Liver (tissue), 9 donors: ENCODE measurements around the gene TMUB1. TPM values are rescaled to one million over a fixed set of nuclear protein-coding genes. Genes with fewer than 3 reads are reported as not detected.

ENCODE experiments used
- DNase-seq: peaks from one replicate; pipeline ENCODE4 v3.0.0-alpha.2; 2017; ENCODE audit warnings: low spot score
- H3K27ac ChIP-seq, 2 donors: one replicate each; pipeline ENCODE4 v1.7.0; 2013; ENCODE audit warnings: inconsistent platforms in 2 of 2, low read length in 2 of 2, control low read depth in 1 of 2, low read depth in 1 of 2, mild to moderate bottlenecking in 1 of 2
- H3K27me3 ChIP-seq, 4 donors: one replicate each; pipeline versions ENCODE4 v1.6.1 to v1.7.0; 2013; ENCODE audit warnings: low read length in 3 of 4, inconsistent platforms in 1 of 4, mild to moderate bottlenecking in 1 of 4, moderate library complexity in 1 of 4; ENCODE audit not compliant: control insufficient read depth in 4 of 4, insufficient read depth in 4 of 4
- H3K36me3 ChIP-seq, 4 donors: one replicate each; pipeline versions ENCODE4 v1.6.1 to v1.7.0; 2013; ENCODE audit warnings: low read length in 3 of 4, mild to moderate bottlenecking in 3 of 4, low read depth in 1 of 4, moderate library complexity in 1 of 4; ENCODE audit not compliant: control insufficient read depth in 4 of 4, insufficient read depth in 3 of 4
- H3K4me1 ChIP-seq, 4 donors: one replicate each; pipeline versions ENCODE4 v1.6.1 to v1.7.0; 2013; ENCODE audit warnings: low read length in 3 of 4, mild to moderate bottlenecking in 3 of 4, moderate library complexity in 1 of 4; ENCODE audit not compliant: control insufficient read depth in 4 of 4, insufficient read depth in 4 of 4
- H3K4me3 ChIP-seq, 3 donors: one replicate each; pipeline versions ENCODE4 v1.6.1 to v1.7.0; 2013; ENCODE audit warnings: low read length in 3 of 3, control low read depth in 1 of 3, low read depth in 1 of 3, mild to moderate bottlenecking in 1 of 3
- H3K9ac ChIP-seq, 2 donors: one replicate each; pipeline ENCODE4 v1.7.0; 2013; ENCODE audit warnings: low read length in 2 of 2, mild to moderate bottlenecking in 2 of 2, moderate library complexity in 2 of 2, control low read depth in 1 of 2, low read depth in 1 of 2
- H3K9me3 ChIP-seq, 4 donors: one replicate each; pipeline versions ENCODE4 v1.6.1 to v1.7.0; 2013; ENCODE audit warnings: low read length in 3 of 4; ENCODE audit not compliant: control insufficient read depth in 4 of 4
- EGR1 ChIP-seq, 2 donors: IDR thresholded peaks; 2 replicates each; pipeline ENCODE4 v1.6.1; 2016 to 2018; ENCODE audit warnings: antibody characterized with exemption in 2 of 2, low read depth in 2 of 2
- FOXA1 ChIP-seq: IDR thresholded peaks from 2 replicates; pipeline ENCODE4 v1.6.1; 2016; ENCODE audit warnings: antibody characterized with exemption
- FOXA2 ChIP-seq: IDR thresholded peaks from 2 replicates; pipeline ENCODE4 v1.6.1; 2016; ENCODE audit warnings: antibody characterized with exemption
- GABPA ChIP-seq, 2 donors: IDR thresholded peaks in 1 of 2; conservative IDR thresholded peaks in 1 of 2; 2 replicates each; pipeline ENCODE4 v1.6.1; 2016; ENCODE audit warnings: antibody characterized with exemption in 2 of 2, mild to moderate bottlenecking in 1 of 2, moderate library complexity in 1 of 2
- HNF4A ChIP-seq, 2 donors: conservative IDR thresholded peaks; 2 replicates each; pipeline ENCODE4 v1.6.1; 2016; ENCODE audit warnings: antibody characterized with exemption in 2 of 2, mild to moderate bottlenecking in 2 of 2
- HNF4G ChIP-seq: IDR thresholded peaks from 2 replicates; pipeline ENCODE4 v1.6.1; 2016; ENCODE audit warnings: antibody characterized with exemption
- JUND ChIP-seq, 2 donors: IDR thresholded peaks; 2 replicates each; pipeline ENCODE4 v1.6.1; 2016; ENCODE audit warnings: antibody characterized with exemption in 2 of 2
- NR2F2 ChIP-seq: IDR thresholded peaks from 2 replicates; pipeline ENCODE4 v1.6.1; 2016; ENCODE audit warnings: antibody characterized with exemption
- RAD21 ChIP-seq, 2 donors: IDR thresholded peaks; 2 replicates each; pipeline ENCODE4 v1.6.1; 2016; ENCODE audit warnings: antibody characterized with exemption in 2 of 2, mild to moderate bottlenecking in 2 of 2
- RXRA ChIP-seq, 2 donors: IDR thresholded peaks; 2 replicates each; pipeline ENCODE4 v1.6.1; 2017 to 2018; ENCODE audit warnings: antibody characterized with exemption in 2 of 2, mild to moderate bottlenecking in 1 of 2
- SP1 ChIP-seq: IDR thresholded peaks from 2 replicates; pipeline ENCODE4 v1.6.1; 2018; ENCODE audit warnings: antibody characterized with exemption, mild to moderate bottlenecking
- TAF1 ChIP-seq: conservative IDR thresholded peaks from 2 replicates; pipeline ENCODE4 v1.6.1; 2016; ENCODE audit warnings: antibody characterized with exemption, mild to moderate bottlenecking
- YY1 ChIP-seq: IDR thresholded peaks from 2 replicates; pipeline ENCODE4 v1.6.1; 2016; ENCODE audit warnings: antibody characterized with exemption, mild to moderate bottlenecking
- WGBS: extraction: QIAGEN DNeasy Blood & Tissue Kit; methylation state at CpG from one replicate; pipeline ENCODE4 v1.1.7; 2013; 5-methylcytosine and 5-hydroxymethylcytosine counted together
- polyA plus RNA-seq, 2 donors: library from polyadenylated mRNA; stranded (reverse) in 1 of 2; unstranded in 1 of 2; fragments of 200-250 nt in 1 of 2; fragments of >200 nt in 1 of 2; fragmentation: Nextera tagmentation in 1 of 2; extraction: Ambion mirVana in 1 of 2; gene quantifications; one replicate each; pipeline versions ENCODE4 v1.2.1 to v1.2.3, GENCODE V29; 2013 to 2015
- total RNA-seq, 2 donors: library from RNA; depleted of rRNA; stranded (reverse); fragments of >200 nt; gene quantifications; one replicate each; pipeline ENCODE4 v1.2.3, GENCODE V29; 2014
- TF ChIP-seq, protein P1 (sequence below): IDR thresholded peaks from 2 replicates; pipeline ENCODE4 v1.6.1; 2016; ENCODE audit warnings: antibody characterized with exemption
- TF ChIP-seq, protein P2 (sequence below): IDR thresholded peaks from 2 replicates; pipeline ENCODE4 v1.6.1; 2016; ENCODE audit warnings: antibody characterized with exemption
- TF ChIP-seq, protein P3 (sequence below): fragments of 150-350 bp; IDR thresholded peaks from 2 replicates; pipeline ENCODE4 v1.5.1; 2017; ENCODE audit warnings: improper control_type of control experiment, low read depth, low read length; ENCODE audit not compliant: missing input control
- TF ChIP-seq, protein P4 (sequence below): IDR thresholded peaks from 2 replicates; pipeline ENCODE4 v1.6.1; 2016; ENCODE audit warnings: antibody characterized with exemption
- donor health status: healthy.
- donor health status: healthy.
- donor health status: healthy.
- donor health status: healthy.
- donor health status: healthy.

Gene TMUB1
- total and polyA plus RNA-seq, 4 donors = 15.1 to 51.7 (median 30.5) TPM

DNA sequence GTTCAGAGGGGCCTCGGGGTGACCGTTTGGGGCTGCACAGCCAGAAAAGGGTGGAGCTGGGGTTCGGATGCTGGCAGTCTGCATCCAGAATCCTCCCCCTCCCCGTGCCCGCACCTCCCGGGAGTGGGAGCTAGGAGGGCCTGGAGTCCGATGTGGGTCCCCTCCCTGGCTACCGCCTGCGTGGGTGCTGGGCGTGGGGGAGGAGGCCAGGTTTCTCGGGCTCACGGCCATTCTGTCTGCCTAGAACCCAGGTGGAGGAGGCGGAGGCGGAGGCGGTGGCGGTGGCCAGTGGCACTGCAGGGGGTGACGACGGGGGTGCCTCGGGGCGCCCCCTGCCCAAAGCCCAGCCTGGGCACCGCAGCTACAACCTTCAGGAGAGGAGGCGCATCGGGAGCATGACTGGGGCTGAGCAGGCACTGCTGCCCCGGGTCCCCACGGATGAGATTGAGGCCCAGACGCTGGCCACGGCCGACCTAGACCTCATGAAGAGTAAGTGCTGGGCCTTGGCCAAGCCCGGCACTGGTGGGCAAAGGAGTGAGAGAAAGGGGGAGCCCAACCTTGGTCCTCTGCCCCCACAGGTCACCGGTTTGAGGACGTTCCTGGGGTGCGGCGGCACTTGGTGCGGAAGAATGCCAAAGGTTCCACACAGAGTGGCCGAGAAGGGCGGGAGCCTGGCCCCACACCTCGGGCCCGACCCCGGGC is 16.9 kb downstream of the TMUB1 start:
- H3K36me3 ChIP-seq = peaks cover 29 to 58% (median 38%) of the 10 kb centered on the region in 4 donors
- H3K27ac ChIP-seq = no peak overlapping the region
- no peaks in the 10 kb centered on the region for H3K9me3 ChIP-seq
- no peak overlapping the region for H3K4me3 ChIP-seq
- peaks cover 5 to 33% (median 24%) of the 10 kb centered on the region in 4 donors for H3K4me1 ChIP-seq
- no peak overlapping the region for H3K9ac ChIP-seq
- no peak for DNase-seq
- TF ChIP-seq SP1 = no peak
- no peak for TF ChIP-seq HNF4G
- TF ChIP-seq, protein P1, sequence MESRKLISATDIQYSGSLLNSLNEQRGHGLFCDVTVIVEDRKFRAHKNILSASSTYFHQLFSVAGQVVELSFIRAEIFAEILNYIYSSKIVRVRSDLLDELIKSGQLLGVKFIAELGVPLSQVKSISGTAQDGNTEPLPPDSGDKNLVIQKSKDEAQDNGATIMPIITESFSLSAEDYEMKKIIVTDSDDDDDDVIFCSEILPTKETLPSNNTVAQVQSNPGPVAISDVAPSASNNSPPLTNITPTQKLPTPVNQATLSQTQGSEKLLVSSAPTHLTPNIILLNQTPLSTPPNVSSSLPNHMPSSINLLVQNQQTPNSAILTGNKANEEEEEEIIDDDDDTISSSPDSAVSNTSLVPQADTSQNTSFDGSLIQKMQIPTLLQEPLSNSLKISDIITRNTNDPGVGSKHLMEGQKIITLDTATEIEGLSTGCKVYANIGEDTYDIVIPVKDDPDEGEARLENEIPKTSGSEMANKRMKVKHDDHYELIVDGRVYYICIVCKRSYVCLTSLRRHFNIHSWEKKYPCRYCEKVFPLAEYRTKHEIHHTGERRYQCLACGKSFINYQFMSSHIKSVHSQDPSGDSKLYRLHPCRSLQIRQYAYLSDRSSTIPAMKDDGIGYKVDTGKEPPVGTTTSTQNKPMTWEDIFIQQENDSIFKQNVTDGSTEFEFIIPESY = no peak
- TF ChIP-seq FOXA1 = no peak
- TF ChIP-seq FOXA2 = no peak
- no peak for TF ChIP-seq RXRA (IDR thresholded peaks at IDR 0.05)
- TF ChIP-seq YY1 = no peak
- TF ChIP-seq, protein P2, sequence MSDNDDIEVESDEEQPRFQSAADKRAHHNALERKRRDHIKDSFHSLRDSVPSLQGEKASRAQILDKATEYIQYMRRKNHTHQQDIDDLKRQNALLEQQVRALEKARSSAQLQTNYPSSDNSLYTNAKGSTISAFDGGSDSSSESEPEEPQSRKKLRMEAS = no peak
- TF ChIP-seq, protein P3, sequence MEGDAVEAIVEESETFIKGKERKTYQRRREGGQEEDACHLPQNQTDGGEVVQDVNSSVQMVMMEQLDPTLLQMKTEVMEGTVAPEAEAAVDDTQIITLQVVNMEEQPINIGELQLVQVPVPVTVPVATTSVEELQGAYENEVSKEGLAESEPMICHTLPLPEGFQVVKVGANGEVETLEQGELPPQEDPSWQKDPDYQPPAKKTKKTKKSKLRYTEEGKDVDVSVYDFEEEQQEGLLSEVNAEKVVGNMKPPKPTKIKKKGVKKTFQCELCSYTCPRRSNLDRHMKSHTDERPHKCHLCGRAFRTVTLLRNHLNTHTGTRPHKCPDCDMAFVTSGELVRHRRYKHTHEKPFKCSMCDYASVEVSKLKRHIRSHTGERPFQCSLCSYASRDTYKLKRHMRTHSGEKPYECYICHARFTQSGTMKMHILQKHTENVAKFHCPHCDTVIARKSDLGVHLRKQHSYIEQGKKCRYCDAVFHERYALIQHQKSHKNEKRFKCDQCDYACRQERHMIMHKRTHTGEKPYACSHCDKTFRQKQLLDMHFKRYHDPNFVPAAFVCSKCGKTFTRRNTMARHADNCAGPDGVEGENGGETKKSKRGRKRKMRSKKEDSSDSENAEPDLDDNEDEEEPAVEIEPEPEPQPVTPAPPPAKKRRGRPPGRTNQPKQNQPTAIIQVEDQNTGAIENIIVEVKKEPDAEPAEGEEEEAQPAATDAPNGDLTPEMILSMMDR = no peak
- TF ChIP-seq, protein P4, sequence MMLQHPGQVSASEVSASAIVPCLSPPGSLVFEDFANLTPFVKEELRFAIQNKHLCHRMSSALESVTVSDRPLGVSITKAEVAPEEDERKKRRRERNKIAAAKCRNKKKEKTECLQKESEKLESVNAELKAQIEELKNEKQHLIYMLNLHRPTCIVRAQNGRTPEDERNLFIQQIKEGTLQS = no peak
- TF ChIP-seq EGR1 (IDR thresholded peaks at IDR 0.05; ENCODE audit: low read depth in 2 of 2) = no peak
- no peak for TF ChIP-seq JUND (IDR thresholded peaks at IDR 0.05)
- no peak for TF ChIP-seq HNF4A (conservative IDR thresholded peaks at IDR 0.05)
- TF ChIP-seq TAF1 = no peak
- no peaks in the 10 kb centered on the region for H3K27me3 ChIP-seq
- WGBS = 95% methylated on average over 39 of the region's 39 CpGs

DNA sequence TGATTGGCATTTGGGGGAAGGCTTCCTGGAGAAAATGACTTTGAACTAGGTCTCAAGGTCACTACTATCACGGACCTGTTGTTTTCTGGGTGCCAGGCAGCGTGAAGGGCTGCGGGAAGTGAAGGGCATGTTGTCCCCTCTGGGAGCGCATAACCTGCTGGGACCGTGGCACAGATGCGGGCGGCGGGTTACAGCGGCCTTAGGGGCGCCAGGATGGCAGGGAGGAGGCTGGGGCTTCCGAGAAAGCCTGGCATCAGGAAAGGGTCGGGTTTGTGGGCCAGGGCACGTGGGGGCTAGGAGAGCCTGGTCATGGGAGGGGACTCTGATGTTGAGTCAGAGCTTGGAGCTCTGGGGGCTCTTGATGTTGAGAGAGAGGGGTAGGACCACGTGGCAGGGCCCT is 17.8 kb downstream of the TMUB1 start:
- no peak for DNase-seq
- peaks cover 23 to 49% (median 35%) of the 10 kb centered on the region in 4 donors for H3K36me3 ChIP-seq
- WGBS = 82% methylated on average over 14 of the region's 14 CpGs
- H3K9me3 ChIP-seq = no peaks in the 10 kb centered on the region
- no peak overlapping the region for H3K4me3 ChIP-seq
- peaks cover 12 to 42% (median 30%) of the 10 kb centered on the region in 4 donors for H3K4me1 ChIP-seq
- H3K9ac ChIP-seq = no peak overlapping the region
- TF ChIP-seq SP1 (no peak), RAD21 (IDR thresholded peaks at IDR 0.05) (no peak), HNF4G (no peak), FOXA1 (no peak), NR2F2 (no peak), RXRA (IDR thresholded peaks at IDR 0.05) (no peak), GABPA (IDR thresholded peaks at IDR 0.05 in 1 of 2, conservative IDR thresholded peaks at IDR 0.05 in 1 of 2) (no peak), FOXA2 (no peak), TAF1 (no peak), JUND (IDR thresholded peaks at IDR 0.05) (no peak), HNF4A (conservative IDR thresholded peaks at IDR 0.05) (no peak), YY1 (no peak)
- TF ChIP-seq, protein P4 = no peak
- TF ChIP-seq, protein P3 = no peak
- no peaks in the 10 kb centered on the region for H3K27me3 ChIP-seq
- no peak overlapping the region for H3K27ac ChIP-seq
